SK-N-SH (cell line): ENCODE results near the gene SEZ6.

Source experiments
- CTCF ChIP-seq: fragments of 200-600 bp; sonication (generic); IDR thresholded peaks from 2 replicates; pipeline ENCODE4 v1.6.1; 2017; ENCODE audit warnings: antibody characterized with exemption, mild to moderate bottlenecking, moderate library complexity
- MAX ChIP-seq: IDR thresholded peaks from 2 replicates; pipeline ENCODE4 v1.4.0; 2012; ENCODE audit warnings: low read depth
- MXI1 ChIP-seq: IDR thresholded peaks from 2 replicates; pipeline ENCODE4 v1.6.1; 2012; ENCODE audit warnings: mild to moderate bottlenecking, low read depth, low read length, improper control_type of control experiment
- POLR2AphosphoS5 ChIP-seq: IDR thresholded peaks from 2 replicates; pipeline ENCODE4 v1.6.1; 2012; ENCODE audit warnings: low read depth, low read length
- RXRA ChIP-seq: IDR thresholded peaks from 2 replicates; pipeline ENCODE4 v1.4.0; 2012; ENCODE audit warnings: low read depth, mild to moderate bottlenecking, borderline replicate concordance
- TEAD4 ChIP-seq: IDR thresholded peaks from 2 replicates; pipeline ENCODE4 v1.4.0; 2012; ENCODE audit warnings: mild to moderate bottlenecking, borderline replicate concordance; ENCODE audit not compliant: insufficient read depth
- USF1 ChIP-seq: IDR thresholded peaks from 2 replicates; pipeline ENCODE4 v1.4.0; 2012; ENCODE audit warnings: low read depth, borderline replicate concordance
- YY1 ChIP-seq: IDR thresholded peaks from 2 replicates; pipeline ENCODE4 v1.4.0; 2012; ENCODE audit warnings: low read depth, mild to moderate bottlenecking

- TF ChIP-seq POLR2AphosphoS5 (no peak), YY1 (no peak), CTCF (no peak), MXI1 (peak; percentile 57), MAX (no peak), RXRA (no peak), USF1 (no peak), TEAD4 (no peak)
These were observed 43.8 kb upstream of the SEZ6 start for GRCh38 chr17:29049541-29050145.
